Measurements from ENCODE around the gene FTO. TPM values are rescaled to one million over a fixed set of nuclear protein-coding genes. Genes with fewer than 3 reads are reported as not detected.

FTO gene
- total and polyA plus RNA-seq, 2 of the 13 experiments (the other 11 are each of a cell fraction or from before 2014, with no cell fraction given) = 41.6 to 55.8 TPM

GRCh38 chr16:53964145-53964790 is 260.3 kb downstream of the FTO start:
- POLR2A ChIA-PET = no interaction called here
- intact Hi-C loops (cut with micrococcal nuclease; ENCODE audit: unreplicated experiment) = no loop called here
- no peak overlapping the region for H3K4me2 ChIP-seq (ENCODE audit: low read depth, low read length)
- H2AFZ ChIP-seq (ENCODE audit: low read length) = no peak overlapping the region
- FAIRE-seq (no peak), DNase-seq (ENCODE audit: low spot score) (no peak), ATAC-seq (no peak)
- CTCF ChIA-PET (ENCODE audit: low intra/inter-chr PET ratio, low total read pairs) = no interaction called here
- no peaks in the 10 kb centered on the region for H3K9me3 ChIP-seq (ENCODE audit: low read length)
- no TSS peak for BruUV-seq (replicated peaks)
- no peaks in the 10 kb centered on the region for H3K4me1 ChIP-seq (ENCODE audit: insufficient read depth, low read length)
- H3K79me2 ChIP-seq (ENCODE audit: insufficient read depth, low read length) = no peaks in the 10 kb centered on the region
- H3K27me3 ChIP-seq (ENCODE audit: control insufficient read depth in 1 of 2, insufficient read depth in 2 of 2, low read length in 2 of 2) = no peaks in the 10 kb centered on the region
- no peak overlapping the region for H3K9ac ChIP-seq (ENCODE audit: insufficient read depth, low read depth, low read length)
- H4K20me1 ChIP-seq (ENCODE audit: insufficient read depth, low read length) = no peaks in the 10 kb centered on the region
- no peak overlapping the region for H3K27ac ChIP-seq (ENCODE audit: extremely low read length, insufficient read depth, low read length)
- TF ChIP-seq MTF1 (CRISPR knock-in tag; IDR thresholded peaks at IDR 0.05) (no peak), FOXA3 (CRISPR knock-in tag; IDR thresholded peaks at IDR 0.05) (no peak), PREB (CRISPR knock-in tag; IDR thresholded peaks at IDR 0.05) (no peak), ZNF589 (CRISPR knock-in tag; conservative IDR thresholded peaks at IDR 0.05) (no peak), HCFC1 (IDR thresholded peaks at IDR 0.05; ENCODE audit: low read depth, low read length) (no peak)
- H3K36me3 ChIP-seq (replicated peaks in 1 of 2; ENCODE audit: control insufficient read depth in 1 of 2, insufficient read depth in 2 of 2, low read length in 2 of 2) = no peaks in the 10 kb centered on the region
- in situ Hi-C loops (cut with HindIII; ENCODE audit: extremely low pct_ligation_motif_present, low pct_unique_long_range_greater_than_20kb) = no loop called here
- no peak overlapping the region for H3K4me3 ChIP-seq (replicated peaks in 1 of 3; ENCODE audit: insufficient read depth in 1 of 3, low read depth in 2 of 3, low read length in 3 of 3)

- POLR2A ChIA-PET = no interaction called here
- FAIRE-seq = no peak
- Histone ChIP-seq H3K9ac (ENCODE audit: insufficient read depth, low read depth, low read length) (no peak overlapping the region), H3K4me3 (replicated peaks in 1 of 3; ENCODE audit: insufficient read depth in 1 of 3, low read depth in 2 of 3, low read length in 3 of 3) (no peak overlapping the region), H4K20me1 (ENCODE audit: insufficient read depth, low read length) (no peaks in the 10 kb centered on the region), H3K36me3 (replicated peaks in 1 of 2; ENCODE audit: control insufficient read depth in 1 of 2, insufficient read depth in 2 of 2, low read length in 2 of 2) (no peaks in the 10 kb centered on the region), H3K27me3 (ENCODE audit: control insufficient read depth in 1 of 2, insufficient read depth in 2 of 2, low read length in 2 of 2) (no peaks in the 10 kb centered on the region), H3K27ac (ENCODE audit: extremely low read length, insufficient read depth, low read length) (no peak overlapping the region), H3K79me2 (ENCODE audit: insufficient read depth, low read length) (no peaks in the 10 kb centered on the region), H2AFZ (ENCODE audit: low read length) (no peak overlapping the region), H3K9me3 (ENCODE audit: low read length) (no peaks in the 10 kb centered on the region), H3K4me1 (ENCODE audit: insufficient read depth, low read length) (no peaks in the 10 kb centered on the region), H3K4me2 (ENCODE audit: low read depth, low read length) (no peak overlapping the region)
- intact Hi-C loops (cut with micrococcal nuclease; ENCODE audit: unreplicated experiment) = no loop called here
- in situ Hi-C loops (cut with HindIII; ENCODE audit: extremely low pct_ligation_motif_present, low pct_unique_long_range_greater_than_20kb) = no loop called here
- no peak for DNase-seq (ENCODE audit: low spot score)
- no TSS peak for BruUV-seq (replicated peaks)
- 81% methylated on average over 14 of the region's 14 CpGs for WGBS (ENCODE audit: low lambda C conversion rate)
- no peak for ATAC-seq
- CTCF ChIA-PET (ENCODE audit: low intra/inter-chr PET ratio, low total read pairs) = no interaction called here
- TF ChIP-seq ZNF343 (CRISPR knock-in tag; IDR thresholded peaks at IDR 0.05) (no peak), ZNF337 (CRISPR knock-in tag; IDR thresholded peaks at IDR 0.05; ENCODE audit: borderline replicate concordance, low read depth) (no peak), FOXM1 (CRISPR knock-in tag; IDR thresholded peaks at IDR 0.05) (no peak), ZNF441 (CRISPR knock-in tag; IDR thresholded peaks at IDR 0.05; ENCODE audit: borderline replicate concordance) (no peak), BATF2 (CRISPR knock-in tag; IDR thresholded peaks at IDR 0.05) (no peak), ATAD3A (CRISPR knock-in tag; IDR thresholded peaks at IDR 0.05) (no peak), ZNF709 (CRISPR knock-in tag; IDR thresholded peaks at IDR 0.05) (no peak), ZKSCAN1 (IDR thresholded peaks at IDR 0.05; ENCODE audit: low read length) (no peak), TAF15 (IDR thresholded peaks at IDR 0.05; ENCODE audit: low read depth, low read length, poor library complexity, severe bottlenecking) (no peak), MAFK (conservative IDR thresholded peaks at IDR 0.05 in 1 of 2, IDR thresholded peaks at IDR 0.05 in 1 of 2; ENCODE audit: low read length in 2 of 2) (no peak), DNMT3B (CRISPR knock-in tag; conservative IDR thresholded peaks at IDR 0.05) (no peak), THAP7 (CRISPR knock-in tag; IDR thresholded peaks at IDR 0.05) (no peak)
Observed at GRCh38 chr16:53966821-53967571, 263.0 kb downstream of the FTO start.
